WTC11 (cell line): ENCODE measurements around the gene STAT2. TPM values are rescaled to one million over a fixed set of nuclear protein-coding genes. Genes with fewer than 3 reads are reported as not detected.

Source experiments
- ATAC-seq: fragments of 200-7000 bp; cut with Tn5 transposase; 2 replicates; pipeline ENCODE4 v1.10.0; 2021; ENCODE audit warnings: mild to moderate bottlenecking, moderate library complexity
- CTCF ChIA-PET: fragments of 300-600 bp; sonication (Branson Sonifier 250); formaldehyde crosslinking; loops from one replicate; lab custom pipeline; 2021; ENCODE audit warnings: antibody characterized with exemption; lab: Charles Lee
- POLR2A ChIA-PET: fragments of 350-600 bp; sonication (Branson Sonifier 250); formaldehyde crosslinking; loops from one replicate; lab custom pipeline; 2021; ENCODE audit warnings: antibody characterized with exemption; lab: Charles Lee
- DNase-seq: peaks from one replicate; pipeline ENCODE4 v3.0.0; 2021; ENCODE audit warnings: low spot score
- H3K27ac Mint-ChIP-seq: 2 replicates; pipeline ENCODE4 v1.8.0; 2021; ENCODE audit warnings: mixed read lengths
- H3K27me3 Mint-ChIP-seq: 2 replicates; pipeline ENCODE4 v1.8.0; 2021; ENCODE audit warnings: low read depth, mild to moderate bottlenecking, moderate library complexity, mixed read lengths
- H3K36me3 Mint-ChIP-seq: 2 replicates; pipeline ENCODE4 v1.8.0; 2021; ENCODE audit warnings: mixed read lengths
- H3K4me1 Mint-ChIP-seq: 2 replicates; pipeline ENCODE4 v1.8.0; 2022; ENCODE audit warnings: mixed read lengths
- H3K4me3 Mint-ChIP-seq: 2 replicates; pipeline ENCODE4 v1.8.0; 2021; ENCODE audit warnings: mild to moderate bottlenecking, moderate library complexity, mixed read lengths
- H3K9me3 Mint-ChIP-seq: 2 replicates; pipeline ENCODE4 v1.8.0; 2021; ENCODE audit warnings: mixed read lengths
- CBFB ChIP-seq: sonication (generic); formaldehyde crosslinking; IDR thresholded peaks from 2 replicates; pipeline ENCODE4 v1.8.1; 2022; ENCODE audit warnings: mild to moderate bottlenecking, low read depth, missing genetic modification reagents
- JAZF1 ChIP-seq: fragments of 250-450 bp; sonication (Bioruptor Pico); IDR thresholded peaks from 2 replicates; pipeline ENCODE4 v1.9.0; 2021; ENCODE audit warnings: moderate library complexity, mild to moderate bottlenecking, inconsistent platforms
- NFYB ChIP-seq: sonication (generic); formaldehyde crosslinking; conservative IDR thresholded peaks from 2 replicates; pipeline ENCODE4 v1.8.0; 2022; ENCODE audit warnings: low read depth, missing genetic modification reagents
- SP1 ChIP-seq: sonication (generic); formaldehyde crosslinking; conservative IDR thresholded peaks from 2 replicates; pipeline ENCODE4 v1.8.1; 2022; ENCODE audit warnings: missing genetic modification reagents
- ZBTB21 ChIP-seq: sonication (generic); formaldehyde crosslinking; IDR thresholded peaks from 2 replicates; pipeline ENCODE4 v1.8.1; 2023; ENCODE audit warnings: mild to moderate bottlenecking, missing genetic modification reagents, borderline replicate concordance
- ZNF121 ChIP-seq: sonication (generic); formaldehyde crosslinking; IDR thresholded peaks from 2 replicates; pipeline ENCODE4 v1.8.0; 2023; ENCODE audit warnings: missing genetic modification reagents
- ZNF232 ChIP-seq: sonication (generic); formaldehyde crosslinking; IDR thresholded peaks from 2 replicates; pipeline ENCODE4 v1.8.0; 2022; ENCODE audit warnings: mild to moderate bottlenecking, missing genetic modification reagents
- total RNA-seq: library from RNA; stranded (reverse); gene quantifications from 3 replicates; pipeline ENCODE4 v1.2.3, GENCODE V29; 2021
- TF ChIP-seq, protein P1 (sequence below): sonication (generic); formaldehyde crosslinking; IDR thresholded peaks from 2 replicates; pipeline ENCODE4 v1.8.1; 2022; ENCODE audit warnings: mild to moderate bottlenecking, moderate library complexity, missing genetic modification reagents
- TF ChIP-seq, protein P2 (sequence below): sonication (generic); formaldehyde crosslinking; IDR thresholded peaks from 2 replicates; pipeline ENCODE4 v1.8.1; 2022; ENCODE audit warnings: missing genetic modification reagents, borderline replicate concordance
- TF ChIP-seq, protein P3 (sequence below): sonication (generic); formaldehyde crosslinking; IDR thresholded peaks from 2 replicates; pipeline ENCODE4 v1.8.1; 2023; ENCODE audit warnings: mild to moderate bottlenecking, missing genetic modification reagents, moderate library complexity
- TF ChIP-seq, protein P4 (sequence below): sonication (generic); formaldehyde crosslinking; IDR thresholded peaks from 2 replicates; pipeline ENCODE4 v1.8.1; 2022; ENCODE audit warnings: low read depth, mild to moderate bottlenecking, moderate library complexity, missing genetic modification reagents, borderline replicate concordance
- TF ChIP-seq, protein P5 (sequence below): sonication (generic); formaldehyde crosslinking; IDR thresholded peaks from 2 replicates; pipeline ENCODE4 v1.8.1; 2023; ENCODE audit warnings: mild to moderate bottlenecking, missing genetic modification reagents
- TF ChIP-seq, protein P6 (sequence below): sonication (generic); formaldehyde crosslinking; conservative IDR thresholded peaks from 2 replicates; pipeline ENCODE4 v1.8.1; 2022; ENCODE audit warnings: mild to moderate bottlenecking, missing genetic modification reagents

The STAT2 gene
- total RNA-seq, 1 experiment from 2014 or later = 54.5 TPM

DNA sequence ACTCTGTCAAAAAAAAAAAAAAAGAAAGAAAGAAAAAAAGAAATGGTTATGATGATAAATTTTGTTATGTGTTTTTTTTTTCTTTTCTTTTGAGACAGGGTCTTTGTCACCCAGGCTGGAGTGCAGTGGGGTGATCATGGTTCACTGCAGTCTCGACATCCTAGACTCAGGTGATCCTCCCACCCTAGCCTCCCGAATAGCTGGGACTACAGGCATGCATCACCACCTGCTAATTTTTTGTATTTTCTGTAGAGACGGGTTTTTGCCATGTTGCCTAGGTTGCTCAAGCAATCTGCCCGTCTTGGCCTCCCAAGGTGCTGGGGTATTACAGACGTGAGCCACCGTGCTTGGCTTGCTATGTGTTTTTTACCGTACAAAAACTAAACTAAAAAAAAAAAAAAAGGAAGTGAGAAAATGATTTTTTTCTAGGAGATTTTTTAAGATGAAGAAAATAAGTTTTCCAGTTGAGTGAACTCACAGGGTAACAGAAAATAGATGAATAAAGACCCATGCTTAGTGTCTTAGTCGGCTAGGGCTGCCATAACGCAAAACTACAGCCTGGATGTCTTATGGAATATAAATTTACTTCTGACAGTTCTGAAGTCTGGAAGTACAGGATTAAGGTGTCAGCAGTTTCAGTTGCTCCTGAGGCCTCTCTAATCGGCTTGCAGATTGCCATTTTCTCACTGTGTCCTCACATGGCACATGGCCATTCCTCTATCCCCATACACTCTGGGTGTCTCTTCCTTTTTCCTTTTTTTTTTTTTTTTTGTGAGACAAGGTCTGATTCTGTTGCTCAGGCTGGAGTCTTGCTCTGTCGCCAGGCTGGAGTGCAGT, 15.9 kb upstream of the STAT2 start:
- H3K36me3 Mint-ChIP-seq = no peaks in the 10 kb centered on the region
- no peak overlapping the region for H3K4me3 Mint-ChIP-seq
- TF ChIP-seq, protein P1, sequence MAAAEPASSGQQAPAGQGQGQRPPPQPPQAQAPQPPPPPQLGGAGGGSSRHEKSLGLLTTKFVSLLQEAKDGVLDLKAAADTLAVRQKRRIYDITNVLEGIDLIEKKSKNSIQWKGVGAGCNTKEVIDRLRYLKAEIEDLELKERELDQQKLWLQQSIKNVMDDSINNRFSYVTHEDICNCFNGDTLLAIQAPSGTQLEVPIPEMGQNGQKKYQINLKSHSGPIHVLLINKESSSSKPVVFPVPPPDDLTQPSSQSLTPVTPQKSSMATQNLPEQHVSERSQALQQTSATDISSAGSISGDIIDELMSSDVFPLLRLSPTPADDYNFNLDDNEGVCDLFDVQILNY = no peak
- no peak for TF ChIP-seq ZNF232 (CRISPR knock-in tag)
- TF ChIP-seq, protein P2, sequence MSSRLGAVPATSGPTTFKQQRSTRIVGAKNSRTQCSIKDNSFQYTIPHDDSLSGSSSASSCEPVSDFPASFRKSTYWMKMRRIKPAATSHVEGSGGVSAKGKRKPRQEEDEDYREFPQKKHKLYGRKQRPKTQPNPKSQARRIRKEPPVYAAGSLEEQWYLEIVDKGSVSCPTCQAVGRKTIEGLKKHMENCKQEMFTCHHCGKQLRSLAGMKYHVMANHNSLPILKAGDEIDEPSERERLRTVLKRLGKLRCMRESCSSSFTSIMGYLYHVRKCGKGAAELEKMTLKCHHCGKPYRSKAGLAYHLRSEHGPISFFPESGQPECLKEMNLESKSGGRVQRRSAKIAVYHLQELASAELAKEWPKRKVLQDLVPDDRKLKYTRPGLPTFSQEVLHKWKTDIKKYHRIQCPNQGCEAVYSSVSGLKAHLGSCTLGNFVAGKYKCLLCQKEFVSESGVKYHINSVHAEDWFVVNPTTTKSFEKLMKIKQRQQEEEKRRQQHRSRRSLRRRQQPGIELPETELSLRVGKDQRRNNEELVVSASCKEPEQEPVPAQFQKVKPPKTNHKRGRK = no peak
- no peak for TF ChIP-seq CBFB (CRISPR knock-in tag)
- TF ChIP-seq ZBTB21 (CRISPR knock-in tag) = no peak
- TF ChIP-seq, protein P3, sequence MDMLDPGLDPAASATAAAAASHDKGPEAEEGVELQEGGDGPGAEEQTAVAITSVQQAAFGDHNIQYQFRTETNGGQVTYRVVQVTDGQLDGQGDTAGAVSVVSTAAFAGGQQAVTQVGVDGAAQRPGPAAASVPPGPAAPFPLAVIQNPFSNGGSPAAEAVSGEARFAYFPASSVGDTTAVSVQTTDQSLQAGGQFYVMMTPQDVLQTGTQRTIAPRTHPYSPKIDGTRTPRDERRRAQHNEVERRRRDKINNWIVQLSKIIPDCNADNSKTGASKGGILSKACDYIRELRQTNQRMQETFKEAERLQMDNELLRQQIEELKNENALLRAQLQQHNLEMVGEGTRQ = no peak
- TF ChIP-seq SP1 = no peak
- ChIA-PET CTCF (interaction anchor here (1.1 to 3.3 kb wide), 4 partner anchors 16 to 89 kb away, joined by 3 to 17 read pairs (median 4); partner anchors contain the start of gene STAT2), POLR2A (interaction anchor here (0.7 to 1.1 kb wide), 3 partner anchors 84 to 263 kb away, joined by 3 to 6 read pairs (median 4); partner anchors contain the start of gene RNF41)
- H3K9me3 Mint-ChIP-seq = peaks cover 24% of the 10 kb centered on the region
- no peak overlapping the region for H3K27ac Mint-ChIP-seq
- DNase-seq = no peak
- H3K4me1 Mint-ChIP-seq = peaks cover 7% of the 10 kb centered on the region
- no peak for ATAC-seq
- peaks cover 7% of the 10 kb centered on the region for H3K27me3 Mint-ChIP-seq

DNA sequence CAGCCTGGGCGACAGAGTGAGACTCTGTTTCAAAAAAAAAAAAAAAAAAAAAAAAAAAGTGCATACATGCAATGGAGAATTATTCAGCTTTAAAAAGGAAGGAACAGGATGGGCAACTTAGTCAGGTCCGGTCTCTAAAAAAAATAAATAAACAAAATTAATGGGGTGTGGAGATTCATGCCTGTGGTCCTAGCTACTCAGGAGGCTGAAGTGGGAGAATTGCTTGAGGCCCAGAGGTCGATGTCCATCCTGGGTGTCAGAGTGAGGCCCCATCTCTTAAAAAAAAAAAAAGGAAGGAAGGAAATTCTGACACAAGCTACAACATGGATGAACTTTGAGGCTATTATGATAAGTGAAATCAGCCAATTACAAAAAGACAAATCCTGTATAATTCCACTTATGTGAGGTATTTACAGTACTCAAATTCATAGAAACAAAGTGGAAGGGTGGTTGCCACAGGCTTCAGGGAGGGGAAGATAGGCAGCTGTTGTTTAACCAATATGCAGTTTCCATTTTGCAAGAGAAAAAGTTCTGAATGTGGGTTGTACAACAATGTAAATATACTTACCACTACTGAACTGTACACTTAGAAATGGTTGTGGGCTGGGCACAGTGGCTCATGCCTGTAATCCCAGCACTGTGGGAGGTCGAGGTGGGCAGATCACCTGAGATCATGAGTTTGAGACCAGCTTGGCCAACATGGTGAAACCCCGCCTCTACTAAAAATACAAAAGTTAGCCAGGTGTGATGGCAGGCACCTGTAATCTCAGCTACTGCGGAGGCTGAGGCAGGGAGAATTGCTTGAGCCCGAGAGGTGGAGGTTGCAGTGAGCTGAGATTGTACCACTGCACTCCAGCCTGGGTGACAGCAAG, 15.1 kb upstream of the STAT2 start:
- TF ChIP-seq, protein P4, sequence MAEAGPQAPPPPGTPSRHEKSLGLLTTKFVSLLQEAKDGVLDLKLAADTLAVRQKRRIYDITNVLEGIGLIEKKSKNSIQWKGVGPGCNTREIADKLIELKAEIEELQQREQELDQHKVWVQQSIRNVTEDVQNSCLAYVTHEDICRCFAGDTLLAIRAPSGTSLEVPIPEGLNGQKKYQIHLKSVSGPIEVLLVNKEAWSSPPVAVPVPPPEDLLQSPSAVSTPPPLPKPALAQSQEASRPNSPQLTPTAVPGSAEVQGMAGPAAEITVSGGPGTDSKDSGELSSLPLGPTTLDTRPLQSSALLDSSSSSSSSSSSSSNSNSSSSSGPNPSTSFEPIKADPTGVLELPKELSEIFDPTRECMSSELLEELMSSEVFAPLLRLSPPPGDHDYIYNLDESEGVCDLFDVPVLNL = no peak
- TF ChIP-seq, protein P5, sequence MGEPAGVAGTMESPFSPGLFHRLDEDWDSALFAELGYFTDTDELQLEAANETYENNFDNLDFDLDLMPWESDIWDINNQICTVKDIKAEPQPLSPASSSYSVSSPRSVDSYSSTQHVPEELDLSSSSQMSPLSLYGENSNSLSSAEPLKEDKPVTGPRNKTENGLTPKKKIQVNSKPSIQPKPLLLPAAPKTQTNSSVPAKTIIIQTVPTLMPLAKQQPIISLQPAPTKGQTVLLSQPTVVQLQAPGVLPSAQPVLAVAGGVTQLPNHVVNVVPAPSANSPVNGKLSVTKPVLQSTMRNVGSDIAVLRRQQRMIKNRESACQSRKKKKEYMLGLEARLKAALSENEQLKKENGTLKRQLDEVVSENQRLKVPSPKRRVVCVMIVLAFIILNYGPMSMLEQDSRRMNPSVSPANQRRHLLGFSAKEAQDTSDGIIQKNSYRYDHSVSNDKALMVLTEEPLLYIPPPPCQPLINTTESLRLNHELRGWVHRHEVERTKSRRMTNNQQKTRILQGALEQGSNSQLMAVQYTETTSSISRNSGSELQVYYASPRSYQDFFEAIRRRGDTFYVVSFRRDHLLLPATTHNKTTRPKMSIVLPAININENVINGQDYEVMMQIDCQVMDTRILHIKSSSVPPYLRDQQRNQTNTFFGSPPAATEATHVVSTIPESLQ (CRISPR knock-in tag) = no peak
- H3K4me3 Mint-ChIP-seq = no peak overlapping the region
- ATAC-seq = no peak
- H3K36me3 Mint-ChIP-seq = no peaks in the 10 kb centered on the region
- POLR2A ChIA-PET = interaction anchor here (0.6 to 1.1 kb wide), 5 partner anchors 15 to 183 kb away, joined by 3 to 6 read pairs (median 5); partner anchors contain the start of genes RNF41 and STAT2
- H3K27ac Mint-ChIP-seq = no peak overlapping the region
- no peak for DNase-seq
- H3K27me3 Mint-ChIP-seq = peaks cover 7% of the 10 kb centered on the region
- CTCF ChIA-PET = interaction anchor here (0.7 to 3.3 kb wide), 4 partner anchors 15 to 171 kb away, joined by 3 to 17 read pairs (median 4); partner anchors contain the start of gene STAT2
- H3K9me3 Mint-ChIP-seq = peaks cover 23% of the 10 kb centered on the region
- H3K4me1 Mint-ChIP-seq = peaks cover 7% of the 10 kb centered on the region

DNA sequence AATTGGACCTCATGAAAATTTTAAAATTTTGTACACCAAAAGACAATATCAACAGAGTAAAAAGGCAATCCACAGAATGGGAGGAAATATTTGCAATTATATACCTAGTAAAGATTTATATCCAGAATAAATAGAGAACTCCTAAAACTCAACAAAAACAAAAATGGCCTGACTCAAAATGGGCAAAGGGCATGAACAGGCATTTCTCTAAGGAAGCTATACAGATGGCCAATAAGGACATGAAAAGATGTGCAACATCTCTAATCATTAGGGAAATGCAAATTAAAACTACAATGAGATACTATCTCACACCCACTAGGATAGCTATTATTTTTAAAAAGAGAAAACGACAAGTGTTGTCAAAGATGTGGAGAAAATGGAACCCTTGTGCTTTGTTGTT, 13.6 kb upstream of the STAT2 start:
- H3K27me3 Mint-ChIP-seq = peaks cover 7% of the 10 kb centered on the region
- no peak for DNase-seq
- peaks cover 7% of the 10 kb centered on the region for H3K4me1 Mint-ChIP-seq
- ChIA-PET POLR2A (no interaction called here), CTCF (no interaction called here)
- ATAC-seq = no peak
- peaks cover 23% of the 10 kb centered on the region for H3K9me3 Mint-ChIP-seq
- H3K4me3 Mint-ChIP-seq = no peak overlapping the region
- no peaks in the 10 kb centered on the region for H3K36me3 Mint-ChIP-seq
- TF ChIP-seq, protein P6, sequence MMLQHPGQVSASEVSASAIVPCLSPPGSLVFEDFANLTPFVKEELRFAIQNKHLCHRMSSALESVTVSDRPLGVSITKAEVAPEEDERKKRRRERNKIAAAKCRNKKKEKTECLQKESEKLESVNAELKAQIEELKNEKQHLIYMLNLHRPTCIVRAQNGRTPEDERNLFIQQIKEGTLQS (CRISPR knock-in tag) = no peak
- TF ChIP-seq JAZF1 (CRISPR knock-in tag) = no peak
- no peak for TF ChIP-seq NFYB
- TF ChIP-seq ZNF121 (CRISPR knock-in tag) = no peak
- no peak overlapping the region for H3K27ac Mint-ChIP-seq
